Calu3 (cell line): ENCODE measurements around the gene TBXAS1. TPM values are rescaled to one million over a fixed set of nuclear protein-coding genes. Genes with fewer than 3 reads are reported as not detected.

Experiments
- BruUV-seq: library from RNA; stranded (reverse); fragments of 400-500 nt; replicated peaks from 2 replicates; lab custom pipeline; 2021; lab: Mats Ljungman, UMichigan
- CTCF ChIA-PET: fragments of 300-600 bp; sonication (Branson Sonifier 250); formaldehyde crosslinking; loops from one replicate; lab custom pipeline; 2022; ENCODE audit warnings: antibody characterized with exemption; lab: Charles Lee
- DNase-seq: peaks from one replicate; pipeline ENCODE4 v3.0.0; 2022
- H3K27ac Mint-ChIP-seq: one replicate; pipeline ENCODE4 v1.8.0; 2022; ENCODE audit warnings: mixed read lengths; ENCODE audit not compliant: unreplicated experiment
- H3K27me3 Mint-ChIP-seq: one replicate; pipeline ENCODE4 v1.8.0; 2022; ENCODE audit warnings: mixed read lengths; ENCODE audit not compliant: unreplicated experiment
- H3K36me3 Mint-ChIP-seq: one replicate; pipeline ENCODE4 v1.8.0; 2022; ENCODE audit warnings: mild to moderate bottlenecking, moderate library complexity, mixed read lengths; ENCODE audit not compliant: insufficient read depth, unreplicated experiment
- H3K4me1 Mint-ChIP-seq: one replicate; pipeline ENCODE4 v1.8.0; 2022; ENCODE audit warnings: mild to moderate bottlenecking, low read depth, mixed read lengths; ENCODE audit not compliant: unreplicated experiment
- H3K4me3 Mint-ChIP-seq: one replicate; pipeline ENCODE4 v1.8.0; 2022; ENCODE audit warnings: mild to moderate bottlenecking, low read depth, moderate library complexity, mixed read lengths; ENCODE audit not compliant: unreplicated experiment
- H3K9me3 Mint-ChIP-seq: one replicate; pipeline ENCODE4 v1.8.0; 2022; ENCODE audit warnings: low read depth, mixed read lengths; ENCODE audit not compliant: unreplicated experiment
- CTCF ChIP-seq: fragments of 200-600 bp; IDR thresholded peaks from one replicate; pipeline ENCODE4 v1.8.0; 2022; ENCODE audit warnings: antibody characterized with exemption; ENCODE audit not compliant: unreplicated experiment
- intact Hi-C: fragments of 100-400 bp; cut with micrococcal nuclease; formaldehyde crosslinking; loops from one replicate; pipeline ENCODE4 v1.10.0; 2022; ENCODE audit not compliant: unreplicated experiment
- total RNA-seq: library from RNA; stranded (reverse); gene quantifications from 2 replicates; pipeline ENCODE4 v1.2.3, GENCODE V29; 2022

TBXAS1 gene
- total RNA-seq, 1 experiment from 2014 or later: 33.0 TPM

GRCh38 chr7:139981511-139981895, 152.4 kb downstream of the TBXAS1 start:
- no peaks in the 10 kb centered on the region for H3K4me1 Mint-ChIP-seq
- DNase-seq: no peak
- H3K36me3 Mint-ChIP-seq: no peaks in the 10 kb centered on the region
- no peak overlapping the region for H3K27ac Mint-ChIP-seq
- no peaks in the 10 kb centered on the region for H3K27me3 Mint-ChIP-seq
- H3K4me3 Mint-ChIP-seq: no peak overlapping the region
- CTCF ChIA-PET: no interaction called here
- intact Hi-C loops: no loop called here
- no peak for TF ChIP-seq CTCF
- BruUV-seq: no TSS peak
- H3K9me3 Mint-ChIP-seq: no peaks in the 10 kb centered on the region

- CTCF ChIA-PET: no interaction called here
Measured at GRCh38 chr7:139982927-139983920, 154.2 kb downstream of the TBXAS1 start.

GRCh38 chr7:139984642-139985539, 155.8 kb downstream of the TBXAS1 start:
- Mint-ChIP-seq H3K4me3 (no peak overlapping the region), H3K27ac (no peak overlapping the region), H3K4me1 (no peaks in the 10 kb centered on the region), H3K36me3 (no peaks in the 10 kb centered on the region), H3K9me3 (no peaks in the 10 kb centered on the region), H3K27me3 (no peaks in the 10 kb centered on the region)
- CTCF ChIA-PET: no interaction called here
- BruUV-seq: no TSS peak
- intact Hi-C loops: no loop called here
- no peak for TF ChIP-seq CTCF
- no peak for DNase-seq

More at GRCh38 chr7:139982927-139983920, 154.2 kb downstream of the TBXAS1 start:
- Mint-ChIP-seq H3K4me1 (no peaks in the 10 kb centered on the region), H3K9me3 (no peaks in the 10 kb centered on the region), H3K27ac (no peak overlapping the region), H3K36me3 (no peaks in the 10 kb centered on the region), H3K4me3 (no peak overlapping the region), H3K27me3 (no peaks in the 10 kb centered on the region)
- intact Hi-C loops: no loop called here
- BruUV-seq: no TSS peak
- DNase-seq: no peak
- no peak for TF ChIP-seq CTCF

- intact Hi-C loops: no loop called here
- Mint-ChIP-seq H3K36me3 (no peaks in the 10 kb centered on the region), H3K27ac (no peak overlapping the region), H3K9me3 (no peaks in the 10 kb centered on the region), H3K27me3 (no peaks in the 10 kb centered on the region), H3K4me1 (no peaks in the 10 kb centered on the region), H3K4me3 (no peak overlapping the region)
- no peak for DNase-seq
- no peak for TF ChIP-seq CTCF
- CTCF ChIA-PET: no interaction called here
- BruUV-seq: no TSS peak
Measured at GRCh38 chr7:139985811-139986210, 156.7 kb downstream of the TBXAS1 start.
